NCI-H82 (cell line): ENCODE results near the gene COMMD9.
A peak's percentile ranks its signal among the peaks of the same experiment; 100 is the strongest.

Experiments used
- DNase-seq: peaks from one replicate; lab custom pipeline; 2025; lab: John Stamatoyannopoulos, UW

The COMMD9 gene

GRCh38 chr11:36257351-36257750, 31.9 kb downstream of the COMMD9 start:
- no peak for DNase-seq

- DNase-seq, result no peak
Measured at GRCh38 chr11:36254713-36255112, 34.5 kb downstream of the COMMD9 start.

DNA sequence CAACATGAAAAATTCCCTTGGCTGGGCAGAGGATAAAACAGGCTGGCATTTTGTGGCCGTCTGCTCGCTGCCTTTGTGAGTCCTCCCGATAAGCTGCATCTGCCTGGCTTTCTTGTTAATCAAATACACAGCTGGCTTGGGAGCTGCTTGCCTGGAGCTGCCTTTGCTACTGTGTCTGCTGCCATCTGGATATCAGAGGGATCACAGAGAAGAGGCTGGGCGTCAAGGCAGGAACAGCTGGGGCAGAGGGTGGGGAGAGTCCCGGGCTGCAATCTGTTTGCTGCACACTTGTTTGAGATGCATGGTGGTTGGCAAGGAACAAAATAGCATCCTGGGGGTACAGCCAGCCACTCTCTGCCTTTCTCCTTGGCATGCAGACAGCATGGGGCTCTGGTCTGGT, 36.0 kb downstream of the COMMD9 start:
- DNase-seq, result peak; percentile 99

DNA sequence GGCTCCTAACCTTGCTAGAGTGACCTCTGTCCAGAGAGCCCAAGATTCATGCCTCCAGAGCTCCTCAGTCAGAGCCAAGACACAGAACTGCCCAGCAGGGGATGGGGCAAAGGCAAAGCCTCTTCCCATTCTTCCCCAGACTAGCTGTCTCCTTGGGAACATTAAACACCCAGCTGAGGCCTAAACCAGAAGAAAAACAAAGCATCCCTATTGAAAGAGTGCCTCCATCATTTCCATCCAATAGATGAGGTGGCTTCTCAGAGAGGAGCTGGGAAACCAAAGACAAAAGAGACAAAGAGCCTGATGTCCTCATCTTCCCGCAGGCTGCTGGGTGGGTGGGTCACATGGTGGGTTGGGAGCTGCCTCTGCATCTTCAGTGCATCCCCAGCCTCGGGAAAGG, 37.4 kb downstream of the COMMD9 start:
- DNase-seq, result no peak

DNA sequence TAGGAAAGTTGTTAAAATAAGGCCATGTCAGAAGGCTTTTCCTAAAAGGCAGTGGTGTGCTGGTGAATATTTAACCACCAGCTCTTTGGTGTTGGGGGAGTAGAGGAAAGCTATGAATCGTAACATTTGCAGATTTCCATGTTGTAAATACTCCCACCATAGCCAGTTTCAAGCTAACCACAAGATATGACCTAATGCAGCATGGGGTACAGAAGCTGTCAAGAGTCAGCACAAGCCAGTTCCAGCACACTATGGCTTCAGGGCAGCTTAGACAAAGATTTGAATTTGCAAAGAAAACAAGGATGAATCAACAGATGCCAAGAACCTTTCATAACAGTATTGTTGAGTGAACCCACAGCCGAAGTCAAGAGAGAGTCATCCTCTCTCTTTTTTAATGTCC, 40.0 kb downstream of the COMMD9 start:
- DNase-seq, result no peak

DNA sequence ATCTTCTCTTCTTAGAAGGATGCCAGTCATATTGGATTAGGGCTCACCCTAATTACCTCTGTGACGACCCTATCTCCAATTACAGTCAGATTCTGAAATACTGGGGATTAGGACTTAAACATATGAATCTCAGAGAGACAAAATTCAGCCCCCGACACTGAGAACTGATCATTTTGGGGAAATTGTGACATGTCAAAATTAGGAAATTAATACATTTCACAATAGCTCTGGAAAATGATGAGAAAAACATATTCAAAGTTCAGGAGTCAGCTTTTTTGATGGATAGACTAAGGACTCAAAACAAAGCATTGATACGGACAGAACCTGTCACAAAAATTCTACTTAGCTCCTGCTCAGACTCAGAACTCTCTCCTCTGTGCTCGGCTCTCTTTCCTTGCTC, 40.8 kb downstream of the COMMD9 start:
- peak; percentile 89 for DNase-seq

DNA sequence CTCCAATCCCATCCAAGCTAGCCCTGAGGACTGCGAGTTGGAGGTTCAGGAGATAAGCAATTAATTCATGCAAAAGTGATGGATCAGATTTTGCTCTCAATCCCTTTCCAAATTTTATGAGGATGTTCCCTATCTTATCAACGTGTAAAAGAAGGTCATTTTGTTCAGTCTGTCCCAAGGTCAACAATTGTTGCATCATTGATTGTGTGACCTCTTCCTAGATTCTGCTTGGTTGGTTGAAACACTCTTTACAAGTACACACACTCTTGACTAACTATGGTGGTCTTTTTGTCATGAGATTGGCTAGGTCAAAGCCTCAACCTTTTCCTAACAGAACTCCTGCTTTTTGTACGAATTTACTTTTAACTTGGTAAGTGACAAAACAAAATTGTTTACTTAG, 41.7 kb downstream of the COMMD9 start:
- no peak for DNase-seq

DNA sequence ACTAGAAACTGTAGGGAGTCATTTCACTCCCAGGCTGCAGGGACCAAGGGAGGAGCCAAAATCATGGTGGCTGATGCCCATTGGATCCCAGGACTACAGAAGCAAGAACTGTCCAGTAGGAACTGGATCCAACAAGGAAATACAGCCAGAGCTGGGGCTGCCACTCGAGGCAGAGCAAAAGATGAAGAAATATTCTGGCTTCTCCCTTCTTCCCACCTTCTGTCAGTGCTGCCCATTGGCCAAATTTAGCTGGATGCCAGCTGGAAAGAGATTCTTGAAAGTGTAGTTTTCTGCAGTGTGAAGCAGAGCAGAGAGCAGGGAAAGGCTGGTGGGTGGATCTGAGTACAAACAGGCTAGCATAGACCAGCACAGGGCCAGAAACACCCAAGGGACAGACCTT, 45.6 kb downstream of the COMMD9 start:
- no peak for DNase-seq

DNA sequence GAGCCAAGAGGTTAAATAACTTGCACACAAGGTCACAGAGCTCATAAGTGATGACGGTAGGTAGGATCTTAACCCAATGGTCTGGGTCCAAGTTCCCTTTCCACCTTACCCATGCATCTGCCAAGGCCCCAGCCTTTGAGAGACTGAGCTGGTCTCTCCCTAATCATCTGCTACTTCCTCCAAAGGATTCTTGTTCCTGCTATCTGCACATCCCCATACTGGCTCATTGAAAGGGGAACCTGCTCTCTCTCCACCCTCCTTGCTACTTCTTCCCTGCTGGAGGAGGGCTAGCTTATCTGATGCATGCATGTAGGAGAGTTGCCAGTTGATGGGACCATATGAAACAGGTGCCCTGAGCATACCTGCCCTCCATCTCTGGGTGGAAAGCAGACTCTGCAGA, 47.7 kb downstream of the COMMD9 start:
- DNase-seq, result no peak

DNA sequence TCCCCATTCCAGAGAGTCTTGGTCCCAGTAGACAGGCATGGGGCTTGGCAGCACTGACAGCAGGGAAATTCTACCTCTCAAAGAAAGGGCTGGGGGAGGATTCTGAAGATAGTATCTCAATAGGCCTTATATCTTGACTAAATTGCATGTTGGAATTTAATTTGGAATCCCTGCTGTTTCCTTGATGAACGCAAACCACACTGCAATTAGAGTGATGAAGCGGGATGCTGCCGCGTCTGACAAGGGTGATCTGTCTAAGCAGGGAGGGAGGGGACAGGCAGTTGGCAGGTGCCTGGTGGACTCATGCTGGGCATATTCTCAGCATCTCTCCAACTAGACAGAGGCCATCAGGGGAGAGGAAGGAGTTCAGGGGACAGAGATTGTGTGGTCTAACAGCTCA, 48.4 kb downstream of the COMMD9 start:
- DNase-seq, result no peak

- no peak for DNase-seq
Measured at GRCh38 chr11:36240173-36240572, 49.1 kb downstream of the COMMD9 start.

DNA sequence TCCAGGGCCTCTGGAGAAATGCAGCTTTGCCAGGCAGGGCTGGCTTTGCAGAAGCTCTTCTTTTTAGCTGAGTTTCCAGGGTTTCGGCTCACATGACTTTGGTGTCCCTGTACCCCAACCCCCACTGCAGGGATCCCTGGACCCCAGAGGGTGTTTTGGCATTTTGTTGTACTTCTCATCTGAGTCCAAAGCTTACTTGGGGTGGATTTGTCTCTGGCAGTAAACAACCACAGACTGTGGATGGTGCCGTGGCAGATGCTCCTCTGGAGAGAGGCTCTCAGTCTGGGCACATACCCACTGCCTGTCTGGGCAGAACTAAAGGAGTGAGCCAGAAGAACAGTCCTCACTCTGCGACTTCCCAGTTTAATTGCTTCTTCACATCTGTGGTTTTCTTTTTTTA, 49.6 kb downstream of the COMMD9 start:
- no peak for DNase-seq

- no peak for DNase-seq
Measured at GRCh38 chr11:36238881-36239280, 50.3 kb downstream of the COMMD9 start.

DNA sequence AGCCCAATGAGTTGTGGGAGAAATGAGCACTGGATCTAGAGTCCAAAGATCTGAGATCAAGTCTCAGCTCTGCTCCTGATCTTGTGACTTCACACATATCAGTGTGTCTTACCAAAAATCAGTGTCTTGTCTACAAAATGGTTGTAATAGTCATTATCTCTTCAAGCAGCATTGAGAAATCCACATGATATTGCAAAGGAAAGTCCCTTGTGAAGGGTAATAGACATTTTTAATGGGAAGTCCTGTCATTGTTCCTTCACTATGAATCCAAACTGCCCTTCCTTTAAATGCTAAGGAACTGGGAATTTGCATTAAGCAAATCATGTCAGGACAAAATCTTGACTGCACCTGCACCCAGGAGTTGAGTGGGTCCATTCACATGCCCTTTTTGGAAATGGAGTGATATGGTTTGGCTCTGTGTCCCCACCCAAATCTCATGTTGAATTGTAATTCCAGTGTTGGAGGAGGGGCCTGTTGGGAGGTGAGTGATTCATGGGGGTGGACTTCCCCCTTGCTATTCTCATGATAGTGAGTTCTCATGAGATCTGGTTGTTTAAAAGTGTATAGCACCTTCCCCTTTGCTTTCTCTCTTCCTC, 51.1 kb downstream of the COMMD9 start:
- no peak for DNase-seq

DNA sequence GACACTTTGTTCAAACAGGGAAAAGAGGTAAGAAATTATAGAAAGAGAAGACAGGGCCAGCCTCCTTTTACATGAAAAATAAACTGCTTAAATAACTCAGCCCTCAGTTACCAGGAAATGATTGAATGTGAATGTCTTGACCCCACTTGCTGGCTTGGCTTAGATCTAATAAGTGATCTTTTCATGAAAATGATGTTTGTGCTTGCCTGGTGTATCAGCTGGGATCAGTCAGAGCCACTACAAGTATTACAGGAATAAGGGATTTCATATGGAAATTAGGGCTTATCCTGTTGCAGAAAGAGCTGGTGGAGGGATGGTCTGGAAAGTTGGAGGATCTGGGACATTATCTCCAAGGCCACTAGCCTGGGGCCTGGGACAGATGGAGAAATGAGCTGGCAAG, 51.8 kb downstream of the COMMD9 start:
- no peak for DNase-seq

DNA sequence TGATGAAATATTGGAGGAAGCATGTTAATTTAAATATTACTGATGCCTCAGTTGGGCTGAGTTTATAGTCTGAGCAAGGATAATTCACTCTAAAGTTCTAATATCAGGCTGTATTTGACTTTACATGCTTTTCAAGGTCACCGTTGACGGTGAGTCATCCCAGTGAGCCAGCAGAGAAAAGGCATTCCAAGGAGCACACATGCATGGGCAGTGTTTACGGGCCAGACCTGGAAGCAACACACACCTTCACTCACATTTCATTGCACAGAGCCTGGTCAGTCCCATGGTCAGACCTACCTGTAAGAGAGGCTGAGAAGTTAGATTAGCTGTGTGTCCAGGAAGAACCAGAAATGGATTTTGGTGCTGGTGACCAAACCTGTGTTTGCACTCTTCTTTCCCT, 53.5 kb downstream of the COMMD9 start:
- no peak for DNase-seq

- DNase-seq, result peak; percentile 3
Measured at GRCh38 chr11:36234825-36235224, 54.4 kb downstream of the COMMD9 start.

DNA sequence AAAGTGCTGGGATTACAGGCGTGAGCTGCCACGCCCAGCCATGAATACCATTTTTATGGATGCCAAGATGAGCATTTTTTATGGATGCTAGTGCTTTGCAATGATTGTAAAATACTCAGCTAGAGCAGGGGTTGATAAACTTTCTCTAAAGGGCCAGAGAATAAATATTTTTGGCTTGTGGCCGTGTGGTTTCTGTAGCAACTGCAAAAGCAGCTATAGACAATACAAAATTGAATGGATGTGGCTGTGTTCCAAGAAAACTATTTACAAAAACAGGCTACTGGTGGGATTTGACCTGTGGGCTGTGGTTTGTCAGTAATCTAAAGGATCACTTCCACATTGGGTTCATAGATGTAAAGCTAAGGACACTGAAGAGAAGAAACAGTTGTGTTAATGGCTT, 56.0 kb downstream of the COMMD9 start:
- no peak for DNase-seq

GRCh38 chr11:36230779-36231699, 58.2 kb downstream of the COMMD9 start:
- peak; percentile 32 for DNase-seq

DNA sequence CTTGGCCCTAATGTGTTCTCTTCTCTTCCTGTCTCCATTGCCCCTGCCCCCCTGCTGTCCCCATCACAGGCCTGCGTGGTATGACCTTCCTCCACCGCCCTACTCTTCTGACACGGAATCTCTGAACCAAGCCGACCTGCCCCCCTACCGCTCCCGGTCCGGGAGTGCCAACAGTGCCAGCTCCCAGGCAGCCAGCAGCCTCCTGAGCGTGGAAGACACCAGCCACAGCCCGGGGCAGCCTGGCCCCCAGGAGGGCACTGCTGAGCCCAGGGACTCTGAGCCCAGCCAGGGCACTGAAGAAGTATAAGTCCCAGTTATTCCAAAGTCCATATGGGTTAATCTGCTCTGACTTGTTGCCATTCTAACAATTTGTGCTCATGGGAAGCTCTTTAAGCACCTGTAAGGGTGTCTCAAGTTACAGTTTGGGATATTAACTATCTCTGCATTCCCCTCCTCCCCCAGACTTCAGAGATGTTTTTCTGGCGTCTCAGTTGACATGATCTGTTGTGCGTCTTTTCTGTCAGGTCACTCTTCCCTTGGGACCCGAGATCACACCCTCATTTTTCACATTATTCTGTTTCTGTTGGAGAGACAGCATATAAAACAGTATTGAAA, 60.0 kb downstream of the COMMD9 start:
- peak; percentile 37 for DNase-seq

GRCh38 chr11:36228689-36229088, 60.5 kb downstream of the COMMD9 start:
- no peak for DNase-seq

- no peak for DNase-seq
Measured at GRCh38 chr11:36227044-36227443, 62.2 kb downstream of the COMMD9 start.

DNA sequence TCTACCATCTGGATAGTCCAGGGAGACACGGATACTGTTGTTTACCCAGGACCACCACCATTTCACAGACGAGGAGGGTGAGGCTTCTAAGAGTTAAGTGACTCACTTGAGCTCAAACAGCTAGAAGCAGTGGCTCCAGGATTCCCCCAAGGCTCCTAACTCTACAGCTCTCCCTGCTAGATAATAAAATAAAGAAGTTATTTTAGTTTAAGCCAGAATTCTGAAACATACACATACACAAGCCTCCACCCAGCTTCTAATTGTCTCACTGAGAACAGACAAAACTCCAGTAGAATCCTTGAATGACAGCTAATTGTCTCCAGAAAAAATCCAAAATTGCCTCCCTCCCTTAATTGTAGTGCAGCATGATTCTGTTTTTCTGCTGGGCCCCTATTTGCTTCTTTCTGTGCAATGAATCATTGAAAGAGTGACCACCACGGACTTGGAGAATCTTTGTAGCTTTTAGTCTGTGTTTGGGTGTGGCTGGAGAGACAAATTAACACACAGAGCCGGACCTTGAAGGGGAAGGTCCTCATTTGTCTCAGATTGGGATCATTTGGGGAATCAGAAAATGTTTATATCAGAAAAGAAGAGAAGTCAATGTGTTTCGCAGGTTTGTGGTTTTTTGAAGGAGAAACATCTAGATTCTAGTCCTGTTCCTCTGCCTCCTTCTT, 64.9 kb downstream of the COMMD9 start:
- DNase-seq, result no peak
